Vagina (tissue), 2 donors: ENCODE data around the gene ANKRD36C.
"Not testable (repeated sequence)": the region's sequence is repeated elsewhere in the genome, so short reads cannot be mapped to it uniquely, and the experiment has no call there.

Experiments
- CTCF ChIP-seq, 3 experiments: fragments of 450-650 bp in 2 of 3; fragments of 200-600 bp in 1 of 3; sonication (generic) in 1 of 3; IDR thresholded peaks; one replicate each; pipeline ENCODE4 v1.5.1; 2017 to 2019; ENCODE audit warnings: antibody characterized with exemption in 3 of 3, mild to moderate bottlenecking in 2 of 3, moderate library complexity in 2 of 3
- POLR2A ChIP-seq, 2 donors: fragments of 450-650 bp; IDR thresholded peaks; one replicate each; pipeline ENCODE4 v1.6.1; 2017; ENCODE audit warnings: antibody characterized with exemption in 2 of 2, mild to moderate bottlenecking in 2 of 2, moderate library complexity in 2 of 2
- POLR2AphosphoS5 ChIP-seq, 2 donors: sonication (generic); formaldehyde crosslinking; IDR thresholded peaks; one replicate each; pipeline ENCODE4 v1.9.0; 2017; ENCODE audit warnings: antibody characterized with exemption in 2 of 2, mild to moderate bottlenecking in 2 of 2, low read depth in 1 of 2; ENCODE audit not compliant: insufficient read depth in 1 of 2

GRCh38 chr2:96022701-96023447 is 31.2 kb upstream of the ANKRD36C start:
- peak; percentile 60 to 81 (median 77) for TF ChIP-seq CTCF (IDR thresholded peaks at IDR 0.05)
- TF ChIP-seq POLR2AphosphoS5 (IDR thresholded peaks at IDR 0.05; ENCODE audit: insufficient read depth in 1 of 2, low read depth in 1 of 2) = peak in 1 of 2 donors; percentile 51
- not testable (repeated sequence) for TF ChIP-seq POLR2A (IDR thresholded peaks at IDR 0.05)
